OCI-LY1 (cell line): ENCODE results near the gene ZBTB7C.

Source experiments
- H2AFZ ChIP-seq: fragments of 200-600 bp; sonication (generic), shearing (Covaris generic); 2 replicates; pipeline ENCODE4 v1.6.0; 2014; ENCODE audit warnings: antibody characterized with exemption, mild to moderate bottlenecking, low read length
- H3F3A ChIP-seq: fragments of 200-600 bp; sonication (generic), shearing (Covaris generic); 2 replicates; pipeline ENCODE4 v1.6.0; 2014; ENCODE audit warnings: mild to moderate bottlenecking, antibody characterized with exemption, low read length, moderate library complexity; ENCODE audit not compliant: insufficient read depth
- H3K27ac ChIP-seq: fragments of 200-600 bp; sonication (generic); 2 replicates; pipeline ENCODE4 v1.5.1; 2014; ENCODE audit warnings: low read length, mixed run types, mild to moderate bottlenecking, low read depth; ENCODE audit not compliant: poor library complexity, severe bottlenecking
- H3K27me3 ChIP-seq: fragments of 200-600 bp; sonication (generic); 2 replicates; pipeline ENCODE4 v1.6.0; 2014; ENCODE audit warnings: antibody characterized with exemption, mild to moderate bottlenecking, low read length, moderate library complexity; ENCODE audit not compliant: insufficient read depth
- H3K36me3 ChIP-seq: fragments of 200-600 bp; sonication (generic); 2 replicates; pipeline ENCODE4 v1.6.1; 2014; ENCODE audit warnings: mild to moderate bottlenecking, antibody characterized with exemption, low read length, moderate library complexity, mixed read lengths; ENCODE audit not compliant: insufficient read depth
- H3K4me1 ChIP-seq: fragments of 200-600 bp; sonication (generic); 2 replicates; pipeline ENCODE4 v1.5.1; 2014; ENCODE audit warnings: mild to moderate bottlenecking, low read length, moderate library complexity; ENCODE audit not compliant: insufficient read depth, severe bottlenecking
- H3K4me2 ChIP-seq: fragments of 200-600 bp; sonication (generic), shearing (Covaris generic); 2 replicates; pipeline ENCODE4 v1.6.1; 2014; ENCODE audit warnings: low read length
- H3K4me3 ChIP-seq: fragments of 200-600 bp; sonication (generic); 2 replicates; pipeline ENCODE4 v1.5.1; 2014; ENCODE audit warnings: low read length, low read depth, mild to moderate bottlenecking, mixed read lengths; ENCODE audit not compliant: poor library complexity, severe bottlenecking
- H3K79me2 ChIP-seq: fragments of 200-600 bp; shearing (Covaris generic); 2 replicates; pipeline ENCODE4 v1.6.1; 2016; ENCODE audit warnings: mixed run types, low read length, mixed read lengths; ENCODE audit not compliant: insufficient read depth
- H3K9ac ChIP-seq: fragments of 200-600 bp; sonication (generic), shearing (Covaris generic); 2 replicates; pipeline ENCODE4 v1.6.1; 2014; ENCODE audit warnings: mild to moderate bottlenecking, low read length, mixed read lengths
- H3K9me2 ChIP-seq: fragments of 200-600 bp; sonication (generic), shearing (Covaris generic); 2 replicates; pipeline ENCODE4 v1.6.1; 2014; ENCODE audit warnings: low read depth, mild to moderate bottlenecking, low read length, mixed read lengths
- H3K9me3 ChIP-seq: fragments of 200-600 bp; shearing (Covaris generic); 2 replicates; pipeline ENCODE4 v1.6.1; 2014; ENCODE audit warnings: low read length, mixed read lengths
- H4K20me1 ChIP-seq: fragments of 200-600 bp; sonication (generic), shearing (Covaris generic); 2 replicates; pipeline ENCODE4 v1.6.0; 2016; ENCODE audit warnings: mild to moderate bottlenecking, low read length; ENCODE audit not compliant: insufficient read depth
- CTCF ChIP-seq: fragments of 200-600 bp; sonication (generic), shearing (Covaris generic); IDR thresholded peaks from 2 replicates; pipeline ENCODE4 v1.5.1; 2017; ENCODE audit warnings: mild to moderate bottlenecking, antibody characterized with exemption, low read length, moderate library complexity, mixed read lengths
- EZH2 ChIP-seq: fragments of 200-600 bp; sonication (generic), shearing (Covaris generic); IDR thresholded peaks from 2 replicates; pipeline ENCODE4 v1.8.0; 2017; ENCODE audit warnings: borderline replicate concordance, mixed run types, mild to moderate bottlenecking, antibody characterized with exemption, low read length, moderate library complexity, mixed read lengths

Gene ZBTB7C

GRCh38 chr18:48100651-48101165 is 308.5 kb downstream of the ZBTB7C start:
- H3K4me2 ChIP-seq, result no peak overlapping the region

GRCh38 chr18:48100165-48100575 is 309.0 kb downstream of the ZBTB7C start:
- H3K36me3 ChIP-seq, result no peaks in the 10 kb centered on the region
- no peaks in the 10 kb centered on the region for H3K9me2 ChIP-seq
- H3K79me2 ChIP-seq, result no peaks in the 10 kb centered on the region
- no peaks in the 10 kb centered on the region for H3K4me1 ChIP-seq
- no peaks in the 10 kb centered on the region for H3K27me3 ChIP-seq
- H3K9ac ChIP-seq, result no peak overlapping the region
- H3K4me2 ChIP-seq, result no peak overlapping the region
- H3K4me3 ChIP-seq, result no peak overlapping the region
- H3K9me3 ChIP-seq, result no peaks in the 10 kb centered on the region
- TF ChIP-seq EZH2 (no peak), CTCF (no peak)
- no peak overlapping the region for H2AFZ ChIP-seq
- H4K20me1 ChIP-seq, result no peaks in the 10 kb centered on the region
- no peak overlapping the region for H3K27ac ChIP-seq
- H3F3A ChIP-seq, result no peaks in the 10 kb centered on the region

More at GRCh38 chr18:48100651-48101165, 308.5 kb downstream of the ZBTB7C start:
- no peaks in the 10 kb centered on the region for H3K9me3 ChIP-seq
- no peaks in the 10 kb centered on the region for H3K9me2 ChIP-seq
- no peaks in the 10 kb centered on the region for H3F3A ChIP-seq
- no peak overlapping the region for H3K9ac ChIP-seq
- no peak overlapping the region for H2AFZ ChIP-seq
- TF ChIP-seq CTCF (no peak), EZH2 (no peak)
- no peaks in the 10 kb centered on the region for H3K36me3 ChIP-seq
- no peak overlapping the region for H3K4me3 ChIP-seq
- no peak overlapping the region for H3K27ac ChIP-seq
- no peaks in the 10 kb centered on the region for H3K4me1 ChIP-seq
- no peaks in the 10 kb centered on the region for H4K20me1 ChIP-seq
- no peaks in the 10 kb centered on the region for H3K79me2 ChIP-seq
- H3K27me3 ChIP-seq, result no peaks in the 10 kb centered on the region

GRCh38 chr18:48099481-48100164 is 309.6 kb downstream of the ZBTB7C start:
- H3K9me3 ChIP-seq, result no peaks in the 10 kb centered on the region
- H3K27ac ChIP-seq, result no peak overlapping the region
- no peaks in the 10 kb centered on the region for H3K27me3 ChIP-seq
- no peak overlapping the region for H3K9ac ChIP-seq
- no peaks in the 10 kb centered on the region for H3K36me3 ChIP-seq
- no peaks in the 10 kb centered on the region for H3K4me1 ChIP-seq
- H3K79me2 ChIP-seq, result no peaks in the 10 kb centered on the region
- H2AFZ ChIP-seq, result no peak overlapping the region
- no peak overlapping the region for H3K4me2 ChIP-seq
- no peaks in the 10 kb centered on the region for H3K9me2 ChIP-seq
- H3F3A ChIP-seq, result no peaks in the 10 kb centered on the region
- H4K20me1 ChIP-seq, result no peaks in the 10 kb centered on the region
- H3K4me3 ChIP-seq, result no peak overlapping the region
- TF ChIP-seq CTCF, result no peak
- no peak for TF ChIP-seq EZH2
